Lung (tissue), 12 donors: ENCODE measurements around the gene PEX1. TPM values are rescaled to one million over a fixed set of nuclear protein-coding genes. Genes with fewer than 3 reads are reported as not detected.
"Not testable (repeated sequence)": the region's sequence is repeated elsewhere in the genome, so short reads cannot be mapped to it uniquely, and the experiment has no call there.

ENCODE experiments used
- ATAC-seq: fragments of 200-7000 bp; cut with Tn5 transposase; one replicate; pipeline ENCODE4 v1.9.1; 2020; ENCODE audit warnings: moderate number of reproducible peaks; ENCODE audit not compliant: insufficient read depth, low FRiP score
- DNase-seq, 3 donors: peaks; one replicate each; pipeline ENCODE4 v3.0.0-alpha.2; 2013 to 2017
- H3K27ac ChIP-seq, 2 donors: one replicate each; pipeline ENCODE4 v1.5.1; 2013; ENCODE audit warnings: mild to moderate bottlenecking in 2 of 2, moderate library complexity in 2 of 2, control low read depth in 1 of 2, inconsistent platforms in 1 of 2, low read depth in 1 of 2, low read length in 1 of 2
- H3K27me3 ChIP-seq, 3 donors: one replicate each; pipeline ENCODE4 v1.5.1; 2013; ENCODE audit warnings: low read length in 2 of 3; ENCODE audit not compliant: control insufficient read depth in 3 of 3, insufficient read depth in 3 of 3
- H3K36me3 ChIP-seq, 4 donors: one replicate each; pipeline ENCODE4 v1.5.1; 2013; ENCODE audit warnings: low read length in 4 of 4, mild to moderate bottlenecking in 1 of 4, moderate library complexity in 1 of 4; ENCODE audit not compliant: control insufficient read depth in 4 of 4, insufficient read depth in 4 of 4
- H3K4me1 ChIP-seq, 5 donors: one replicate each; pipeline ENCODE4 v1.5.1; 2013; ENCODE audit warnings: low read length in 5 of 5, mild to moderate bottlenecking in 2 of 5, moderate library complexity in 1 of 5; ENCODE audit not compliant: control insufficient read depth in 5 of 5, insufficient read depth in 5 of 5
- H3K4me3 ChIP-seq: one replicate; pipeline ENCODE4 v1.5.1; 2013; ENCODE audit warnings: mild to moderate bottlenecking, control low read depth, moderate library complexity
- H3K9ac ChIP-seq, 2 donors: one replicate each; pipeline ENCODE4 v1.5.1; 2013; ENCODE audit warnings: low read length in 2 of 2, control low read depth in 1 of 2; ENCODE audit not compliant: insufficient read depth in 1 of 2
- H3K9me3 ChIP-seq, 4 donors: one replicate each; pipeline ENCODE4 v1.5.1; 2013; ENCODE audit warnings: low read length in 3 of 4, mild to moderate bottlenecking in 1 of 4, moderate library complexity in 1 of 4; ENCODE audit not compliant: control insufficient read depth in 4 of 4, insufficient read depth in 3 of 4
- CTCF ChIP-seq: IDR thresholded peaks from 2 replicates; pipeline ENCODE4 v1.5.1; 2012; ENCODE audit warnings: mild to moderate bottlenecking; ENCODE audit errors: control extremely low read depth, extremely low read depth
- WGBS, 2 donors: extraction: QIAGEN DNeasy Blood & Tissue Kit; methylation state at CpG; one replicate each; pipeline ENCODE4 v1.1.7; 2013; 5-methylcytosine and 5-hydroxymethylcytosine counted together
- polyA plus RNA-seq, 2 donors: library from polyadenylated mRNA; stranded (reverse); fragments of 200-250 nt; gene quantifications; one replicate each; pipeline ENCODE4 v1.2.1, GENCODE V29; 2013
- total RNA-seq, 2 donors: library from RNA; depleted of rRNA in 1 of 2; stranded (reverse); fragments of >200 nt in 1 of 2; gene quantifications; one replicate each; pipeline ENCODE4 v1.2.1, GENCODE V29; 2014 to 2021
- donor health status: control.
- donor health status: control.
- donor health status: Bipolar disorder and iron deficiency.
- donor health status: healthy.
- donor health status: DM: yes; HTN: yes; CAD: no.

PEX1 gene
- total and polyA plus RNA-seq, 4 donors: 7.2 to 52.7 (median 13.8) TPM

GRCh38 chr7:92447345-92448204 lies 80.7 kb downstream of the PEX1 start, which contains the start of gene GATAD1:
GATAD1 (plus strand) TSS chr7:92447482; CDS start chr7:92447730, 248 bp downstream.
- TF ChIP-seq CTCF: peak; percentile 92
- H3K9ac ChIP-seq: peak within 1 kb of the TSS; percentile 66 to 88
- 0 to 1% methylated on average over 58 to 87 of the region's 87 CpGs for WGBS, 2 donors
- ATAC-seq (peak; percentile 98), DNase-seq (peak; percentile 94 to 96 (median 94))
- peak within 1 kb of the TSS; percentile 98 for H3K4me3 ChIP-seq
- peaks cover 6 to 26% (median 15%) of the 10 kb centered on the region in 4 donors for H3K36me3 ChIP-seq
- no peaks in the 10 kb centered on the region for H3K9me3 ChIP-seq
- H3K4me1 ChIP-seq: peaks cover 0 to 10% (median 0%) of the 10 kb centered on the region in 5 donors
- H3K27me3 ChIP-seq: no peaks in the 10 kb centered on the region
- H3K27ac ChIP-seq: peak within 1 kb of the TSS; percentile 99

- peak overlapping the region in 1 of 2 donors; percentile 99 for H3K27ac ChIP-seq
- WGBS, 2 donors: 56 to 57% methylated on average over 21 of the region's 21 CpGs
- no peak for DNase-seq
These were observed 81.4 kb downstream of the PEX1 start for GRCh38 chr7:92446869-92447344.

GRCh38 chr7:92442720-92443119 lies 85.6 kb downstream of the PEX1 start:
- not testable (repeated sequence) for H3K27me3 ChIP-seq, H3K4me1 ChIP-seq, ATAC-seq, H3K9ac ChIP-seq, H3K9me3 ChIP-seq, H3K36me3 ChIP-seq, H3K4me3 ChIP-seq, DNase-seq, H3K27ac ChIP-seq
- 75 to 84% methylated on average over 2 of the region's 2 CpGs for WGBS, 2 donors

More at GRCh38 chr7:92446869-92447344, 81.4 kb downstream of the PEX1 start:
- ATAC-seq: no peak
- H3K9ac ChIP-seq: no peak overlapping the region
- no peaks in the 10 kb centered on the region for H3K27me3 ChIP-seq
- H3K9me3 ChIP-seq: no peaks in the 10 kb centered on the region
- no peak overlapping the region for H3K4me3 ChIP-seq
- peaks cover 0 to 10% (median 0%) of the 10 kb centered on the region in 5 donors for H3K4me1 ChIP-seq
- peaks cover under 1 to 20% (median 11%) of the 10 kb centered on the region in 4 donors for H3K36me3 ChIP-seq
- TF ChIP-seq CTCF: no peak

GRCh38 chr7:92437956-92438491 lies 90.3 kb downstream of the PEX1 start:
- H3K36me3 ChIP-seq: no peaks in the 10 kb centered on the region
- no peaks in the 10 kb centered on the region for H3K27me3 ChIP-seq
- no peak for DNase-seq
- 80 to 85% methylated on average over 6 of the region's 6 CpGs for WGBS, 2 donors
- no peaks in the 10 kb centered on the region for H3K9me3 ChIP-seq
- H3K27ac ChIP-seq: no peak overlapping the region
- TF ChIP-seq CTCF: no peak
- no peak for ATAC-seq
- peaks cover 0 to 2% (median 0%) of the 10 kb centered on the region in 5 donors for H3K4me1 ChIP-seq
- no peak overlapping the region for H3K9ac ChIP-seq
- no peak overlapping the region for H3K4me3 ChIP-seq
